CD4-positive, alpha-beta T cell treated with Interleukin-17A for 1 hour (primary cell): ENCODE data around the gene BRF1.
A peak's percentile ranks its signal among the peaks of the same experiment; 100 is the strongest.

Source experiments
- DNase-seq: peaks from one replicate; pipeline ENCODE4 v3.0.0-alpha.2; 2020

The BRF1 gene

DNA sequence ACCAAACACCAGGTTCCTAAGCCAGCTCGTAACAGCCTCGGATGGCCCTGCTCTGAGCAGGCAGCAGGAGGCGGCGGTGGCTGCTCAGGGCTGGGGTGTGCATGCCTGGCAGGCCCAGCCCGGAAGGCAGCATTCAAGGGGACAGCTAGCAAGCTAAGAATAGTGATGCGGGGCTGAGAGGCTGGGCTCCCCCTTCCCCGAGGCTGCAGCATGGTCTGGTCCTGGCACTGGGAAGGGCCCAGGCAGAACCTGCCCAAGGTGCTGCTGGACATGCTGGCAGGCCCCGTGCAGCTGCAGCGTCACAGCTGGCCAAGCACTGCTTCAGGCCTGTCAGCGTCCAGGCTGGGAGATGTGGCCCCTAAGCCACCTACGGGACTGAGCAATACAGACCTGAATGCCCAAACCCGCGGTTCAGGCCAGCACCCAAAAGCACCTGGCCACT lies 93.3 kb downstream of the BRF1 start:
- no peak for DNase-seq

DNA sequence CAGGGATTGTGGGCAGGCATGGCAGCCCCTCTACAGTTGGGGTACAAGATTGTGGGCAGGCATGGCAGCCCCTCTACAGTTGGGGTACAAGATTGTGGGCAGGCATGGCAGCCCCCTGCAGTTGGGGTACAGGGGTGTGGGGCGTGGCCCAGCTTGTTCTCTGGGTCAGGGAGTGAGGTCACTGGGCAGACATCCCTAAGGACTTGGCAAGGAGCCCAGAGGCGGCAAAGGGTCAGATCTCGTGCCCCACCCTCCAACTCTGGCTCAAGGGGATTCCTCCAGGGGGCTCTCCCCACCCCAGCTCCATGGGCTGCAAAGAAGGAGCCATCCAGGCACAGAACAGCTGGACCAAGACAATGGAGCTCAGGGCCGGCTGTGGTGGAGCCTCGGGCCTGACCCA lies 93.9 kb downstream of the BRF1 start:
- DNase-seq, result no peak

DNA sequence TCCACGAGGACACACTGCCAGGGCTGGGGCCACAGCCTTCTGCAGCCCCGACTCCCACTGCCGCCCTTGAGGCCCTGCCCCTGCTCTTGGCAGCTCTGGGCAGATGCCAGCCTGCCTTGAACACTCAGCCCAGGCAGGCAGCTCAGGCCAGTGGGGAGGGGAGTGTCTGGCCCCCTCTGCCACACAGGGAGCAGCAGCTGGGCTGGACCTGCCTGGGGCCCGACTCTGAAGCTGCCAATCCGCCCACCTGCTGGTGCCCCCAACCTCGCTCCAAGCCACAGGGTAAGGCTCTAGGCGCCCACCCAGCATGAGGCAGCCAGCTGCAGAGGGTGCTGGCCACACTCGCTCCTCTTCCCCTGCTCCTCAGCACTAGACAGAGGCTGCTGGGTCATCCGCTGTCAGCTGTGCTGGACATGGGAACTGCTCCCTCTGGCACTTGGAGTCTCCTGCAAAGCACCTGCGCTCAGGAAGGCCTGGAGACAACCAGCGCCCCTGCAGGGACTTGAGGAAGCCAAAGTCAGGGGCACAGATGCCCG lies 95.1 kb downstream of the BRF1 start:
- DNase-seq, result no peak

DNA sequence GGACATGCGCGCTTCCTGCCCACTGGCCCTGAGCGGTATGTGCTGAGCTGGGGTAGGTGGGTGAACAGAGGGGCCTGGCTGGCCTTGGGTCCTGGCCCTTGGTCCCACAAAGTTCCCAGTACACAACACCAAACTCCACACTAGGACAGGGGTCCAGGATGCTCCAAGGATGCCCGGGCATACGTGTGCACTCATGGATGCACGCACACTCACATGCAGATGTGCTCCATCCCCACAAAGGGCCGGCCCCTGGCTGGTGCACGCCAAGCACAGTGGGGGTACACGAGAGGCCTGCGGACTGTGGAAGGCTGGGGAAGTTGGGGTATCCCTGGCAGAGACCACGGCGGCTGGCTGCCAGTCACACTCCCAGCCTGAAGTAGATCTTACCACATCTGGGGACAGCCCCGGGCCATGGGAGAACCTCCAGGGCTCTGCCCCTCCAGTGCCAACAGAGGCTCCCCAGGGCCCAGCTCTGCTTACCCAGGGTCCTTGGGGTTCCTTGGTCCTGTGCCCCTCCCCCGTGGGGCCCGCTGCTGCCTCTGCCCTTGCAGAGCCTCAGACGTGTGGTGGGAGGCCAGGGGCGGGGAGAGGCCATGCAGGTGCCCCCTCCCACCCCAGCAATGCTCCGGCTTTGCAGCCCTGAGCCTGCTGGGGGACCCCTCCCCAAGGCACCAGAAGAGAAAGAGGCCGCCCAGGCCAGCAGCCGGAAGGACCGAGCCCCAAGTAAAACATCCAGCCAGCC lies 95.7 kb downstream of the BRF1 start:
- DNase-seq, result no peak

DNA sequence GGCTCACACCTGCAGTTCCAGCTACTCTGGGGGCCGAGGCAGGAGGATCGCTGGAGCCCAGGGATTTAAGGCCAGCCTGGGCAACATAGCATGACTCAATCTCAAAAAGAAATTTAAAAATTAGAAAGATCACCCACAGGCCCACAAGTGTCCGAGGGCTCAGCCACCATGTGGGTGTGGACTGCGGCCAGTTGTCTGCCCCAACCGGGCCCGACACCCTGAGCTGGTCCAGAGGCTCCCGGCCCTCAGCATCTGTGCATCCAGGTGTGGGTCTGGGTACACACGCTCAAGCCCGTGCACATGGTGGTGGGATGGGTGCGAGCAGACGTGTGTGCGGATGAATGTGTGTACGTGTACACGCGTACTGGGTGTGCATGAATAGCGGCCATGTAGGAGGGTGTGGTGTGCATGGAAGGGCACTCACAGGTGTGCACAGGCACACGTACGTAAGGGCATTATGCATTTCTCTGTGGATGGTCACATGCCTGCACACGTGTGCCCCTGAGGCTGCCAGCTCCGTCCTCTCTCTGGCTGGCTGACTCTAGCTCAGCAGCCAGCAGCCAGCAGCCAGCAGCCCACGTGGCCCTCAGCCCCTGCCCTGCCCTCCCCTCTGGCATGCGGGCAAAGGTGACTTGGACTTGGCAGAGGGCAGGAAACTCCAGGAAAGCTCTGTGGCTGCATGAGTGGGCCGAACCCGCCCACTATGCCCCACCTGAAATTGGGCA lies 96.4 kb downstream of the BRF1 start:
- DNase-seq, result no peak

DNA sequence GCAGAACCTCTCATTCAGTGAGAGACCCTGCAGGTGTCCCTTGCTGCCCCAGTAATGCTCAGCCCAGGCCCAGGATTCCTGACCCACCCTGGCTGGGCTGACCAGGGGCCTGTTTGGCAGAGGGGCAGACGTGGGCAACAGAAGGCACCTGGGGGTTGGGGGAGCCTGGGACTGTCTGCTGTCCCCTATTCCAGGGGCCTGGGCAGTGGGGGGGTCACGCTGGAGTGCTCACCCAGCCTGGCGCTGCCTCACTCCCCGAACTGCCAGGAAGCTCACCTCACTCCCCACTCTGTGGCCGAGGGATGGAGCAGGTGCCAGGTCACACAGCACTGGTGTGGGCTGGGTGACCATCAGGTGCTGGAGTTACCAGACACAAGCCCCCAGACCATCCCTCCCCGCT lies 97.1 kb downstream of the BRF1 start:
- DNase-seq, result no peak

DNA sequence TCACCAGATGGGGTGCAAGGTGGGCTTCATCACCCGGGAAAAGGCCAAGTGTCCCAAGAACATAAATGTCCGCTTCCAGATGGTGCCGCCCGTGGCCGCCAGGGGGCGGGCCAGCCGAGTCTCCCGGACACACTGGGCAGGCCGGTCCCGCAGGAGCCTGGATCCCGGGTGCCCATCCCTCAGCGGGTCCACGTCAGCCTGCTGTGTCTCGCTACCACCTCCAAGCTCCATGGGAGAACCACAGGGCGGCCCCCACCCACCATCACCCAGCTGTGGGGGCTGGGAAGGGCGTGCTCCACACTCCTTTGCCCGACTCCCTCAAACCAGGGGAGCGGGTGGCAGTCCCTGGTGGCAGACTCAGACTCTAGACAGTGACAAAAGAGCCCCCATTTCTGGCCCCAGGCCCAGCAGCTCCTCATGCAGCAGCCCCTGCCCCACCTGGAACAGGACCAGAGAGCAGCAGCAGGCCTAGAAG lies 97.7 kb downstream of the BRF1 start:
- peak; percentile 63 for DNase-seq

DNA sequence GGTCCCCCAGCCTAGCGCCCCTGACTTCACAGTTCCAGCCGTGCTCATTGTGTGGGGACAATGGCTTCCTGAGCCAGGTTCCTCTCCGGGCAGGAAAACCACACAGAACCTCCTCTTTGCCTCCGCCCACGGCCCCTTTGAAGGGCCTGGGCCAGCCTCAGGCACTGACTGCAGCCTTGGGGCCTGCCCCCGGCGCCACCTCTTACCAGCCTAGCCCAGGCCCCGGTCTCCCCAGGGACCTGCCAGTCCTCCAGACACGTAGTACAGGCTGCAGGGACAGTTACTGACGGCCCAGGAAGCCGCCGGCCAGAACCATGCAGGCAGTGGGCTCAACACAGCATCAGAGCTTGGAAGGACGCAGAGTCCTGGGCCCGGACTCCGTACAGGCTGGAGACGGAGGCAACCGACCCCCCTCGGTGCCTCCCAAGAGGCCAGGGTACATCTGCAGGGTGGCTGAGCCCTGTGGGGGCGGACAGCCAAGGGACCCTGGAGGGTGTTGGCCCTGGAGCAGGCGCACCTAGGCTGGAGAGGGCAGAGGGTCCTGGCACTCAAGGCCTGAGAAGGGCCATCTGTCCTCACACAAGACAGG lies 98.8 kb downstream of the BRF1 start:
- peak; percentile 32 for DNase-seq

DNA sequence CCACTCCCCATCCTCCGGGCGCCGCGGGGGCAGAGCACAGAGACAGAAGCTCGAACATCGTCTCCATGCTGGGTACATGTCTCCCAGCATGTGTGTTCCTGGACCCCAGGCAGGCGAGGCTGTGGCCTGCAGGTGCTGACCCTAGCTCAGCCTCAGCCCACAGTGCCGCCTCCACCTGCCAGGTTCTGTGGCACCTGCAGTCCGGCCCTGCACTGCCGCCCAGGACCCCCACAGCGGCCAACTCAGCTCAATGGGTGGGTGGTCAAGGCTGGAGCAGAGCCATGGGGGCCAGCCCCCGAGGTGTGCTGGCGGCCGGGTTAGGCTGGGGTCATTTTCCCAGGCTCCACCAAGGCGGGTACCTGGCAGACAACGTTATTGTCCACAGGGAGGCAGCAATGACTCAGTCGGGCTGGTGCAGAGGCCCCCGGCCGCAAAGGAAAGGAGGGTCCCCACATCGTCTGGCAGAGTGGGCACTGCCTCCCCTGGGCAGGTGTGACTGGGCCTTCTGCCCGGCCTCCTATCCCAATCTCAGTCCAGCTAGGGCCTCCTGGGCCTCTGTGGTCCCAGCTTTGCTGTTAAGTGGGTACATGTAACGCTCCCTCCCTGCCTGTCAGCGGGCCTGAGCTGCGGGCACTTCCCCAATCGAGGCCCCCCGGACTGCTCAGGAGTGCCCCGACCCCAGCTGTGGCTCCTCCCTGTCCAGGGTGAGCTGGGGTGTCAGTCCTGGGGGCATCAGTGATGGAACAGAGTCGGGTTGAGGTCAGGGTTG lies 99.5 kb downstream of the BRF1 start:
- no peak for DNase-seq

DNA sequence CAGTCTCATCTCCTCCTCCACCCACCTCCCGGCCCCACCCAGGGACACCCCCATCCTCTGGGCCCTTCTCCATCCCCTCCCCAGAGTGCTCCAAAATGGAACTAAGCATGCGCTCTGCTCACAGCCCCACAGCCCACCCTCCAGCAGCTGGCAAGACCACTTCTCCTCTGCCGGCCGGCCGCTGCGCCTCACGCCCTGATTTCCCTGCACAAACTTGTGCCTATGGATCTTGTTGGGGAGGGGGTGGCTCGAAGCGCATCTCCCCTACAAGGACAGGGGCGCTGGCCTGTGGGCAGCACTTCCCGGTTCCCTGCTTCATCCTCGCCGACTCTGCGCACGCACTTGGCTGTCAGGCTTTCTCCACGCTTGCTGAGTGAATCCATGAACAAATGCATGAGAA lies 100.2 kb downstream of the BRF1 start:
- no peak for DNase-seq

DNA sequence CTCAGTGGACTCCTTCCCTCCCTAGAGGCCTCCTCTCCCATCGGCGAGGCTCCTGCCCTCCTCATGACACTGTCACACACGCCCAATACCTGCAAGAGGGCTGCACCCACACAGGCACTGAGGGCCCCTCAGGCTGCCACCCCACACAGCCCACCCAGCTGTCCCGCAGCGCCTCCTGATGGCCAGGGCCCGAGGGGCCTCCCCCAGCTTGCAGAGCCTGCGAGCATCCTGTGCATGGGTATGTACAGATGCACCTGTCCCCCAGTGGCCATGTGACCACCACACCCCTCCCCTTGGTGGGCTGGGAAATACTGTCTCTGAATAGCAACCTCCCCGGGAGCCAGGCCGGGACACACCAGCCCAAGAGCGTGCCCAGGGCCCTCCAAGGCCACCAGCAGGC lies 100.7 kb downstream of the BRF1 start:
- no peak for DNase-seq

DNA sequence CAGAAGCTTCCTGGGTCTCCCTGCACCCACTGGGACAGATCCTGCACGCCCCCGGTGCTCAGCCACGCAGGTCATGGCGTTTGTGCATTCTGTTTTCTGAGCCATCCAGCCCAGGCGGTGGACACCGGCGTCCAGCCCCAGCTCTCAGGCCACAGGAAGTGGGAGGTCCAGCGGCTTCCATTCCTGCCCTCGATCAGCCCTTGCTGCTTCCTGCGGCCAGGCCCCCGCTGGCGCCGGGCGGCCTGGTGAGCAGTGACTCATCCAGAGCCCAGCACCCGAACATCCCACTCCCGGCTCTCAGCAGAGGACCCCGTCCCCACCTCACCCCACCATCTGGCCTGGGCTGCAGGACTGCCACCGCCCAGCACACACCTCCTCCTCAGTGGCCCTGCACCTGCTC lies 101.7 kb downstream of the BRF1 start:
- no peak for DNase-seq

DNA sequence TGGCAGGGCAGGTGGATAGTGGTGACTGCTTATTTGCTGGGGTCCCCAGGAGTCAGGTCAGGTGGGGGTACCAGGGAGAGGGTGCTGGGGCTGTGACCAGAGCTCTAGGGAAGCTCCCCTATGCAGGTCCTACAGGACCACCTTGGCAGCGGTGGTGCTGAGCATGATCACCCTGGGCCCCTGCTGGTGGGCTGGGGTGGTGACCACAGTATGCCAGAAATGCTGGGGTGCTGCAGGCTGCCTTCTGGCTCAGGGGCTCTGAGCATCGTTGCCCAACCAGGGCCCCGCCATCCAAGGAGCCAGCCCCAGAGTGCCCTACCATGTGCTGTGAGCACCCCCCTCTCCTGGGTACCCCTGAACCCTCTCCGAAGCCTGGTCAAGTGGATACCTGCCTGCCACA lies 102.2 kb downstream of the BRF1 start:
- DNase-seq, result no peak

DNA sequence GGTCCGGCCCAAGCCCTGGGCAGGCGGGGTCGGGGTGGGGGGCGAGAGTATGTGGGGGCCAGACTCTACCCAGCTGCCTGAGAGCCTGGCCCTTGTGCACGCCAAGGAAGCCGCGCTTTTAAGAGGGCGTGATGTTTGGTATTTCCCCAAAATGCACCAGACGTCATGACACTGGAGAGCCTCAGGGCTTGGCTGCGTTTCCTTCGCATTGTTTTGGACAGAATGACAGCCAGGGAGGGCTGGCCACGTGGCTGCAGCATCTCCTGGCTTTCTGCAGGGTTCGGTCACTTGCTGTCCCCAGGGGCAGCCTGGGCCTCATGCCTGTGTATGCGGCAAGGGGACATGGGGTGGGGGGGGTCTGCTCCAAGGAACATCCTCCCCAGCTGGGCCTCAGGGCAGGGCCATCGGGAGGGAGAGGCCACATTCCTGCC lies 103.6 kb downstream of the BRF1 start:
- no peak for DNase-seq

DNA sequence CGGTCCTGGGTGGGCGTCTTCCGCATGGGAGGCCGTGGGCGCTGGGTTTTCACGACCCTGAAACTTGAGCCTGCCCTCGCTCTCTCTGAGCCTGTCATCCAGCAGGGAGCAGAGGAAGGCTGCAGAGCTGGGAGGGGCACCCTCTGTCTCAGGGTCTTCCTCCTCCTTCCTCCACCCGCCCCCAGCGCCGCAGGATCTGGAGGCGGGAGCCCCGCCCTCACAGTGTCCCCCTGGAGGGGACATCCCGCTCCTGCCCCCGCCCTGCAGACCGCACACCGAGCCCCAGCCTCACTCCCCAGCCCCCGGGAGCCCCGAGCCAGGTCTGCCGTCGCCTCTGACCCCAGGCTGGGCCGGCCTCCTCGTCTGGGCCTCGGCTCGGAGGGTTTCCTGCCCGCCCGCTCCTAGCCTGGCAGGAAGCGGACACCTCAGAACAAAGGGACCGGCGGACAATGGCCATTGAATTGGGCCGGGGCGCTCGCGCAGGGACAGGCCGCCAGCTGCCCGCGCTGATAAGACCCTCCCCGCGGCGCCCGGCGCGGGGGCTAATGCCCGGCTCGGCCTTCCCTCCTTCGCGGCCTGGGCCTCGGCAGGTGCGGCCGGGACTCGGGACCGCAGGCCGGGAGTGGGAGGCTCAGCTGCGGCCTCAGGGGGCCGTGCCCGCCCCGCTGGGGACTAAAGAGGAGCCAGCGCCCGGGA lies 104.4 kb downstream of the BRF1 start:
- no peak for DNase-seq

DNA sequence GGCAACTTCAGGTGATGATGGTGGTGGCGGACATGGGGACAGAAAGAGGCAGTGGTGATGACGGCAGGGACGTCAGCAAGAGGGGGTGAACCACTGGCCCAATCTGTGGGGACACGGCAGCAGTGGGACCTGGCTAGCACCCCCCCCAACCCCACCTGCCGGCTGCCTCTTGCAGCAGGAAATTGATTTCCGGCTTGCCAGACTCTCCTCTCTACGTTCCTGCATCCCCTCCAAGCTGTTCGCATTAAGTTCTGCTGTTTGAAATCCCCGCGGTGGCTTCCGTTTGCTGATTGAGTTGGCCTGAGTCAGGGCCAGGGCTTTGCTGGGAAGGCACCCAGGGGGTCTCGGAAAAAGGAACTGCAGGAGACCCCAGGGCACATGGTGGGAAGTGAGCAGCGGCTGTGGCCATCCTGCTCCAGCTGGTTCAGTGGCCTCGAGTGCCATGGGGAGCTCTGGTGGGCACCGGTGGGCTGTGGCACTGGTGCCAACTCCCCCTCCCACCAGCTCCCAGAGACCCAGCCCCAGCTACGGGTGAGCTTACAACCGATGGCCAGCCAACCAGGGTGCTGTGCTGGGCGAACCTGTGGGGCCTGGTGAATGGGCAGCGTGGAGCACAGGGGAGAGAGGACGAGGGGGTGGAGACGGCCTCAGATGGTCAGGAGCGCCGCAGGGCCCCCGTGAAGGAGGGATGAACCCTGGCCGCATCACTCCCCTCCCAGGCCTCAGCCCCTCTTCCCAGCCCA lies 105.1 kb downstream of the BRF1 start:
- no peak for DNase-seq

DNA sequence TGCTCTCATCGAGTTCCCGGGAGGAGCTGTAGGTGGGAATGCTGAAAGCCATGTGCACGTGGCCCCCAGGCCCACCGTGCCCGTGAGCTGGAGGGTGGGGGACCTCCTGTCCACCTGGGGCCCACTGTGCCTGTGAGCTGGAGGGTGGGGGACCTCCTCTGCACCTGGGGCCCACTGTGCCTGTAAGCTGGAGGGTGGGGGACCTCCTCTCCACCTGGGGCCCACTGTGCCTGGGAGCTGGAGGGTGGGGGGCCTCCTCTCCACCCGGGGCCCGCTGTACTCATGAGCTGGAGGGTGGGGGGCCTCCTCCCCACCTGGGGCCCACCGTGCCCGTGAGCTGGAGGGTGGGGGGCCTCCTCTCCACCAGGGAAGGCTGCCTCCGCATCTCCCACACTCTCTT lies 105.8 kb downstream of the BRF1 start:
- no peak for DNase-seq

DNA sequence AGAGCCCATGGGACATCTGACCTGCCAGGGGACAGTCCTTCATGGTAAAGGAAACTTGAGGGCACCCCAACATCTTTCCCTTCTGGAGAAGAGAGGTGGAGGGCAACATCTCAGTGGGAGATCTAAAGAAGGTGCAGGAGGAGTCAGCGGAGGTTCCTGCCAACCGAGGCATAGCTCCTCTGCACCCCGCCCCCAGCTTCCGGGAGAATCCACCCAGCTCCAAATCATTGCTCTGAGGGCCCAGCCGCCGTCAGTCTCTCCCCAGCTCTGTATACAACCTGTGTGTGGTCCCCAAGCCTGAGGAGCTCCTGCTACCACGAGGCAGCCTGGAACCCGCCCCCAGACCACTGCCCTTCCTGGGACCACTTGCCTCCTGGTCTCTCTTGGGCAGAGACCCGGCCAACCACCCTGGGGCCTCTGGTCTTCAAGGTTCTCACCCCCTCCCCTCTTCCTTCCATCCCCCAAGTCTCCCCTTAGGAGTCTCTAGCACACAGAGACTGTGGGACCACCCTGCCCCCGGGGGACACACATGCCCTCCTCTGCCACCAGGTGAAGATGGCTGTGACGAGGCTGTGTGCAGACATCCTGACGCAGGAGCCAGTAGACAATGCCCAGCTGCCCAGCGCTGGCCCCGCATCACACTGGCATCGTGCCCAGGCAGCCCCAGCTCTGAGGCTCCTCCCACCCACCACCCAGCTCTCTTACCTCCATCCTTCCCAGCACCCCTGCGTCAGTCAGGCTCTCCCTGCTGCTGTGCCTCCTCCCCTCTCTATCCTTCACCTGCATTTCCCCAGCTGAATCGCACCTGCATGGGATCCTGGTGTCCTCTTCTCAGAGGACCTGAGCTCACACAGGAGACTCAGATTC lies 106.7 kb downstream of the BRF1 start:
- peak; percentile 27 for DNase-seq

DNA sequence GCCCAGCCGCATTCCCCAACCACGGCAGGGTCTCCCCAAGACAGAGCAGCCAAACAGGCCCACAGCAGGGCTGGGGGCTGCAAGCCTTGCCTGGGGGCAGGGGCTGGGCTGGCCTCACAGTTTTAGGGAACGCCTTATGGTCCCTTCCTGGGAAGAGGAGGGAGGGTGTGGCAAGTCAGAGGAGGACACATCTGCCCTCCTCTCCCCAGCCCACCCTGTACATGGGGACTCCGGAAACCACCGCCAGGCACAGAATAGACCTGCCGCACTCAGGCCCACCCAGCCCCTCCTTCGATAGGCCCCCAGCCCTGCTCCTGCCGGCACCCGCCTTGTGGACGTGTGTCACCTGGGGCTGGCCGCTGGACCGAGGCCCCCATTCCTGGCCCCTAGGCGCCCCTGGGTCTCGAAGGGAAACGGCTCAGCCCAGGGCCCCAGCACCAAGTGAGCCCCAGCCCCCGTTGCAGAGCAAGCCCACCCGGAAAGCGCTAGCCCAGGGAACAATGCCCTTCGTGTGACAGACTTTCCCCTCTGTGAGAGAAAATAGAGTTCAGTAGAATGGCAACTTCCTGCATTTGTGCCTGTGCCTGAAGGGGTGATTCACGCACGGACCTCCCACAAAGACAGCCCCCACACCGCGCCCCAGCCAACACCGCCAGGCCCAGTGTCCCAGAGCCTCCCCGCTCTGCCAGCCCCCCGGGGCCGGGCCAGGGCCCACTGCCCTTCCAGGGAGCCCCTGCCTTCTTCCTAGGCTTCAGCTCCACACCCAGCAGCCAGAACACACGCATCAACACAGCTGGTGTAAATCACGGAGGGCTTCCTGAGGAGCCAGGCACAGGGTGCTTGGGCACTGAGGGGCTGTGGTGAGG lies 107.7 kb downstream of the BRF1 start:
- DNase-seq, result no peak
